A549 (cell line): ENCODE results near the gene ABCA5.

Experiments
- CTCF ChIP-seq: fragments of >200 bp; sonication (Bioruptor Twin); formaldehyde crosslinking; IDR thresholded peaks from 3 replicates; pipeline ENCODE4 v1.5.1; 2016
- RCOR1 ChIP-seq: fragments of 150-350 bp; IDR thresholded peaks from 2 replicates; pipeline ENCODE4 v1.6.1; 2014; ENCODE audit warnings: antibody characterized with exemption, low read length, low read depth

- no peak for TF ChIP-seq RCOR1
- no peak for TF ChIP-seq CTCF
Observed at GRCh38 chr17:69361156-69361555, 34.2 kb upstream of the ABCA5 start.
